Colonic mucosa (tissue), 4 donors: ENCODE results near the gene SRGN. TPM values are rescaled to one million over a fixed set of nuclear protein-coding genes. Genes with fewer than 3 reads are reported as not detected.
"Not testable (repeated sequence)": the region's sequence is repeated elsewhere in the genome, so short reads cannot be mapped to it uniquely, and the experiment has no call there.

ENCODE experiments used
- DNase-seq: peaks from one replicate; pipeline ENCODE4 v3.0.0-alpha.2; 2020
- H3K27ac ChIP-seq: fragments of 200-600 bp; one replicate; pipeline ENCODE4 v1.8.0; 2021
- H3K27me3 ChIP-seq: fragments of 200-600 bp; one replicate; pipeline ENCODE4 v1.8.0; 2021
- H3K36me3 ChIP-seq: fragments of 200-600 bp; one replicate; pipeline ENCODE4 v1.8.0; 2021
- H3K4me1 ChIP-seq: fragments of 200-600 bp; one replicate; pipeline ENCODE4 v1.8.0; 2021; ENCODE audit warnings: mild to moderate bottlenecking
- H3K4me3 ChIP-seq: fragments of 200-600 bp; one replicate; pipeline ENCODE4 v1.8.0; 2021
- H3K9ac ChIP-seq, 2 donors: one replicate each; pipeline ENCODE4 v1.7.0; 2013; ENCODE audit warnings: control low read depth in 2 of 2, low read depth in 2 of 2, low read length in 2 of 2
- H3K9me3 ChIP-seq: fragments of 200-600 bp; one replicate; pipeline ENCODE4 v1.8.0; 2021
- intact Hi-C: fragments of 100-400 bp; cut with DNase I; formaldehyde crosslinking; loops from one replicate; pipeline ENCODE4 v1.14.1; 2022
- total RNA-seq, 2 donors: library from RNA; stranded (reverse); fragmentation: NEBNext Ultra II Directional in 1 of 2; extraction: Animal tissue kit (Norgen Biotek cat#: 25700) in 1 of 2; gene quantifications; one replicate each; pipeline ENCODE4 v1.2.1, GENCODE V29; 2021
- TF ChIP-seq, protein P1 (sequence below): fragments of 200-600 bp; IDR thresholded peaks from one replicate; pipeline ENCODE4 v1.8.0; 2022; ENCODE audit warnings: antibody characterized with exemption, mild to moderate bottlenecking
- donor health status: healthy.
- donor health status: DM: no; HTN: no; CAD: no.
- donor health status: DM: no; HTN: no; CAD: no.

Gene SRGN
- total RNA-seq, 2 donors from 2014 or later: 14.3 to 57.8 TPM

DNA sequence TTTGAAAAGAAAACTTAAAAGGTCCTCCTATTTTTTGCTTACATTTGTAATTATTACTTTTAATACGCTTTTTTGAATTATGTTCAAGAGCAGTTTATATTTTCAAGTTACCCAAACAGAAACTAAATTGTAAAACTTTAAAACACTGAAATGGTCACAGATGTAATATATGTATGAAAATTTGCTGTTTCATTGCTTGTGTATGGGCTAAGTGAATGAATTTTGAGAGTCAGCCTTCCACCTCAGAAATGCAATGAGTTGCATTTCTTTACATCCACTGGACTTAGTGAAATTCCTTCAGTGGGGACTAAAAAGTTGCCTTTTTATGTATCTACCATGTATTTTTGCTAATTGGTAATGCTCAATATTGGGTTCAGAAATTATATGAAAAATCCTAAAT is 37.7 kb downstream of the SRGN start:
- TF ChIP-seq, protein P1, sequence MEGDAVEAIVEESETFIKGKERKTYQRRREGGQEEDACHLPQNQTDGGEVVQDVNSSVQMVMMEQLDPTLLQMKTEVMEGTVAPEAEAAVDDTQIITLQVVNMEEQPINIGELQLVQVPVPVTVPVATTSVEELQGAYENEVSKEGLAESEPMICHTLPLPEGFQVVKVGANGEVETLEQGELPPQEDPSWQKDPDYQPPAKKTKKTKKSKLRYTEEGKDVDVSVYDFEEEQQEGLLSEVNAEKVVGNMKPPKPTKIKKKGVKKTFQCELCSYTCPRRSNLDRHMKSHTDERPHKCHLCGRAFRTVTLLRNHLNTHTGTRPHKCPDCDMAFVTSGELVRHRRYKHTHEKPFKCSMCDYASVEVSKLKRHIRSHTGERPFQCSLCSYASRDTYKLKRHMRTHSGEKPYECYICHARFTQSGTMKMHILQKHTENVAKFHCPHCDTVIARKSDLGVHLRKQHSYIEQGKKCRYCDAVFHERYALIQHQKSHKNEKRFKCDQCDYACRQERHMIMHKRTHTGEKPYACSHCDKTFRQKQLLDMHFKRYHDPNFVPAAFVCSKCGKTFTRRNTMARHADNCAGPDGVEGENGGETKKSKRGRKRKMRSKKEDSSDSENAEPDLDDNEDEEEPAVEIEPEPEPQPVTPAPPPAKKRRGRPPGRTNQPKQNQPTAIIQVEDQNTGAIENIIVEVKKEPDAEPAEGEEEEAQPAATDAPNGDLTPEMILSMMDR: no peak
- no peak for DNase-seq
- Histone ChIP-seq H3K27me3 (no peaks in the 10 kb centered on the region), H3K9me3 (no peaks in the 10 kb centered on the region), H3K4me3 (peak overlapping the region; percentile 89), H3K27ac (no peak overlapping the region), H3K36me3 (no peaks in the 10 kb centered on the region), H3K4me1 (no peaks in the 10 kb centered on the region), H3K9ac (no peak overlapping the region)
- intact Hi-C loops: no loop called here

DNA sequence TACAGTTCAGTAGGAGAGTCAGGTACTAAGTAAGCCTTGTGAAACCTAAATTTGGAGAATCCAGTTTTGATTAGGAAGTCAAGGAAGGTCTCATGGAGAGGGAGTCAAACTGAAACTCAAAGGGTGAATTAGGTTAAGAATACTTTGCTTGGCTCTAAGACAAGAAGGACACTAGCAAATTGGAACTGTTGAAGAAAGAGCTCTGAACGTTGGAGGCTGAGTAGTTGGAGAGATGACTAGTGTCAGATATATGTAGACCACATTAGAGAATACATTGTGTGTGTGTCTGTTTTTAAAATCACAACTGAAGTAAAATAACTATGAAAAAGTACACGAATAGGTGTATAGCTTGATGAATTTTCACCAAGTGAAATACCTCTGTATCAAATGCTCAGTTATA is 42.3 kb downstream of the SRGN start:
- Histone ChIP-seq H3K4me1 (no peaks in the 10 kb centered on the region), H3K4me3 (no peak overlapping the region), H3K27ac (no peak overlapping the region), H3K9me3 (no peaks in the 10 kb centered on the region), H3K27me3 (no peaks in the 10 kb centered on the region), H3K36me3 (no peaks in the 10 kb centered on the region), H3K9ac (no peak overlapping the region)
- no peak for DNase-seq
- TF ChIP-seq, protein P1: no peak
- intact Hi-C loops: no loop called here

DNA sequence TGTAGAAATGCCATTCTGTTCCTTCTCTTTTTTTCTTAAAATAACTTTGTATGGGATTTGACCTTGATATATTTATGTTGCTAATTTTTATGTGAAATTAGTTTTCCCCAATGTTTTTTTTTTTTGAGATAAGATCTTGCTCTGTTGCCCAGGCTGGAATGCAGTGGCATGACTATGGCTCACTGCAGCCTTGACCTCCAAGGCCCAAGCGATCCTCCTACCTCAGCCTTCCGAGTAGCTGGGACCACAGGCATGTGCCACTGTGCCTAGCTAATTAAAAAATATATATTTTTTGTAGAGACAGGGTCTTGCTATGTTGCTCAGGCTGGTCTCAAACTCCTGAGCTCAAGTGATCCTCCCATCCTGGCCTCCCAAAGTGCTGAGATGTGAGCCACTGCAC is 52.1 kb downstream of the SRGN start:
- intact Hi-C loops: no loop called here
- H3K36me3 ChIP-seq: no peaks in the 10 kb centered on the region
- H3K9ac ChIP-seq: no peak overlapping the region
- H3K4me3 ChIP-seq: no peak overlapping the region
- peaks cover 3% of the 10 kb centered on the region for H3K4me1 ChIP-seq
- no peaks in the 10 kb centered on the region for H3K9me3 ChIP-seq
- no peak for DNase-seq
- TF ChIP-seq, protein P1: no peak
- no peaks in the 10 kb centered on the region for H3K27me3 ChIP-seq
- no peak overlapping the region for H3K27ac ChIP-seq

DNA sequence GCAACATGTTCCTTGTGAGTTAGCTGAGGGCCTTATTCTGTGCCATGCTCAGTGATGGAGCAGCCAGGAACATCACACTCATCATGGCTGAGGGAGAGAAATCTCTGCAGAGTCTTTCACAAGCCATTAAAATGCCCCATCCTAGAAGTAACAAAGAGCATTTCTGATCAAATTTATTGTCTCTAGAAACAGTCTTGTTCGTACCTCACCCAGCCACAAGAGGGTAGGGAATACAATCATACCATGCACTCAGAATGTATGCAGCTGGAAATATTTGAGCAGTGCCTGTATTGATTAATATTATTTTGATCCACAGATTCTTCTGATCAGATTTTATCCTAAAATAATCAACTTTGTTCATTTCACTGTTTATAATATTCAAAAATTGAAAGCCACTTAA is 53.4 kb downstream of the SRGN start:
- Histone ChIP-seq H3K4me3 (no peak overlapping the region), H3K36me3 (no peaks in the 10 kb centered on the region), H3K27ac (no peak overlapping the region), H3K9ac (no peak overlapping the region), H3K9me3 (no peaks in the 10 kb centered on the region), H3K4me1 (peaks cover 3% of the 10 kb centered on the region), H3K27me3 (no peaks in the 10 kb centered on the region)
- intact Hi-C loops: no loop called here
- DNase-seq: no peak
- TF ChIP-seq, protein P1: no peak

DNA sequence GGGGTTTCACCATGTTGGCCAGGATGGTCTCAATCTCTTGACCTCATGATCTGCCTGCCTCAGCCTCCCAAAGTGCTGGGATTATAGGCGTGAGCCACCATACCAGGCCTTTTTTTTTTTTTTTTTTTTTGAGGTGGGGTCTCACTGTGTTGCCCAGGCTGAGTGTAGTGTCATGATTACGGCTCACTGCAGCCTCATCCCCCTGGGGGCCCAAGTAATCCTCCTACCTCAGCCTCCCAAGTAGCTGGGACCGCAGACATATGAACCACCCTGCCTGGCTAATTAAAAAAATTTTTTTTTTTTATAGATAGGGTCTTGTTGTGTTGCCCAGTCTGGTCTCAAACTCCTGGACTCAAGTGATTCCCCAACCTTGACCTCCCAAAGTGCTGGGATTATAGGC is 54.2 kb downstream of the SRGN start:
- H3K9me3 ChIP-seq, H3K27ac ChIP-seq, H3K27me3 ChIP-seq, H3K4me1 ChIP-seq, DNase-seq, intact Hi-C loops, H3K36me3 ChIP-seq, H3K9ac ChIP-seq, H3K4me3 ChIP-seq: not testable (repeated sequence)

DNA sequence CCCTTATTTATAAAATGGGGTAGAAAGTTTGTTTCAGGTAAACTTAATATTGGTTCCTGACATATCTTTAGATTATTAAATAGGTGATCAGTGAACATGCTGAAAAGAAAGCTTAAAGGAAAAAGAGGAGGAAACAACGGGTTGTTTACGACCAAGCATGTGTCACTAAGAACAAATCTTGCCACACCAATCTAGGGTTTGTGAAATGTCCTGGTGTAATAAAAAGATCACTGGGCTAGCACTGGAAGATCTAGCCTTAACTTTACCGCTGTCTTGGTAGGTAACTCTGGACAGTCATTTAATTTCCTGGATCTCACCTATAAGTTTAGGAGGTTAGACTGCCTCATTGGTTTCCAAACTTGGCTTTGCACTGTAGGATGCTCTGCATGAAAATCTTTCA is 55.1 kb downstream of the SRGN start:
- Histone ChIP-seq H3K27ac (no peak overlapping the region), H3K9me3 (no peaks in the 10 kb centered on the region), H3K4me1 (peaks cover 3% of the 10 kb centered on the region), H3K9ac (no peak overlapping the region), H3K4me3 (no peak overlapping the region), H3K27me3 (no peaks in the 10 kb centered on the region), H3K36me3 (no peaks in the 10 kb centered on the region)
- DNase-seq: no peak
- intact Hi-C loops: no loop called here
- TF ChIP-seq, protein P1: no peak
